Activated CD8-positive, alpha-beta memory T cell treated with anti-CD3 and anti-CD28 coated beads for 4 hours (primary cell): Measurements from ENCODE around the gene KCNQ5.
"Not testable (repeated sequence)": the region's sequence is repeated elsewhere in the genome, so short reads cannot be mapped to it uniquely, and the experiment has no call there.

Source experiments
- DNase-seq, 2 donors: peaks; one replicate each; pipeline ENCODE4 v3.0.0-alpha.2; 2020; ENCODE audit warnings: low read depth in 2 of 2

KCNQ5 gene

GRCh38 chr6:73180076-73180738 is 558.3 kb downstream of the KCNQ5 start:
- DNase-seq: no peak

GRCh38 chr6:73180763-73181619 is 559.1 kb downstream of the KCNQ5 start:
- DNase-seq: no peak

DNA sequence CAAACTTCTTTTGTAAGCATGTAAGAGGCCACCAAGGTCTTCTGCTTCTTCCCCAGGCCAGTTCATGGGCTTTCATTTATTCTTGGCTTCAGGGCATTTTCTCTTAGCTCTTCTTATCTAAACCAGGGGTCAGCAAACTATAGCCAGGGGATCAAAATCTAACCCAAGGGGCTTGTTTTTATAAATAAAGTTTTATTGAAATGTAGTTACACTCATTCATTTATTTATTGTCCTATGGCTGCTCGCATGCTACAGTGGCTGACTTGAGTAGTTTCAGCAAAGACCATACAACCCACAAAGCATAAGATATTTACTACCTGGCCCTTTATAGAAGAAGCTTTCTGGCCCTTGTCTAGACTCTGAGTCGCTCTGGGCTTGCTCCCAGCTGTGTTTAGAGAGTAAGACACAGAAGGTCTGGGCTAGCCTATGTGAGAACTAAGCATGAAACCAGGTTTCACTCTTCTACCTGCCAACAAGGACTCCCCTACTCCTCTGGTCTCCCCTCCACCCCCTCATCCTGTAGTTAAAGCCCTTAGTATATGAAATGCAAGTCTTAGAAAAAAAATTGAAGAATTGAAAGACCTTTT is 560.2 kb downstream of the KCNQ5 start:
- DNase-seq: no peak

DNA sequence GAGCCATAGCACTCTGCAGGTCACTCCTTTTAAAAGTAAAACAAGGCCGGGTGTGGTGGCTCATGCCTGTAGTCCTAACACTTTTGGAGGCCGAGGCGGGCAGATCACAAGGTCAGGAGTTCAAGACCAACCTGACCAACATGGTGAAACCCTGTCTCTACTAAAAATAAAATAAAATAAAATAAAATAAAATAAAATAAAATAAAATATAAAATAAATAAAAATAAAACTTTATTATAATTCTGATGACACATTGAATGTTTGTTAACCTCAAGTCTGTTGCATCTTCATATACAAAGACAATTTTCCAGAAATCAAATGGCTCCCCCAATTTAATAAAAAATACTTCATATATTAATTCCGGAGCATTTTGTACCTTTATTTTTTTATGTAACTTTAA is 571.4 kb downstream of the KCNQ5 start:
- not testable (repeated sequence) for DNase-seq

DNA sequence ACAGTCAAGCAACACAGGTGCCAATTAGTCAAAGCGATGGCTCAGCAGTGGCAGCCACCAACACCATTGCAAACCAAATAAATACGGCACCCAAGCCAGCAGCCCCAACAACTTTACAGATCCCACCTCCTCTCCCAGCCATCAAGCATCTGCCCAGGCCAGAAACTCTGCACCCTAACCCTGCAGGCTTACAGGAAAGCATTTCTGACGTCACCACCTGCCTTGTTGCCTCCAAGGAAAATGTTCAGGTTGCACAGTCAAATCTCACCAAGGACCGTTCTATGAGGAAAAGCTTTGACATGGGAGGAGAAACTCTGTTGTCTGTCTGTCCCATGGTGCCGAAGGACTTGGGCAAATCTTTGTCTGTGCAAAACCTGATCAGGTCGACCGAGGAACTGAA is 572.9 kb downstream of the KCNQ5 start:
- no peak for DNase-seq

DNA sequence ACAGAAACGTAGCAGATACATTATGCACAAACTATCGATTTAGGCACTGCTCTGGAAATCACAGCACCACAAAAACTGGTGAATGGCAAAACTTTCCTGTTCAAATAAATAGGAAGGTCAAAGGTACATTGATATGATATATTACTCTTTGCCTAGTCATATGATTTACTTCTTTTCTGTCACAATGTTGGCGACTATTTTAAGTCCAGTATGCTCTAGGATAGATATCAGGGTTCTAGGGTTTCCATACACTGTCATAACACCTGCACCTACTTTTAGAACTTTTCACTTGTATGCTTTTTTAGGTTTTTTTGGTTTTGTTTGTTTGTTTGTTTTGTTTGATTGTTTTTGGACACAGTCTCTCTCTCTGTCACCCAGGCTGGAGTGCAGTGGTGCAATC is 578.4 kb downstream of the KCNQ5 start:
- DNase-seq: no peak

- DNase-seq: no peak
These were observed 578.9 kb downstream of the KCNQ5 start for GRCh38 chr6:73200735-73201134.

GRCh38 chr6:73203098-73203497 is 581.2 kb downstream of the KCNQ5 start:
- no peak for DNase-seq

DNA sequence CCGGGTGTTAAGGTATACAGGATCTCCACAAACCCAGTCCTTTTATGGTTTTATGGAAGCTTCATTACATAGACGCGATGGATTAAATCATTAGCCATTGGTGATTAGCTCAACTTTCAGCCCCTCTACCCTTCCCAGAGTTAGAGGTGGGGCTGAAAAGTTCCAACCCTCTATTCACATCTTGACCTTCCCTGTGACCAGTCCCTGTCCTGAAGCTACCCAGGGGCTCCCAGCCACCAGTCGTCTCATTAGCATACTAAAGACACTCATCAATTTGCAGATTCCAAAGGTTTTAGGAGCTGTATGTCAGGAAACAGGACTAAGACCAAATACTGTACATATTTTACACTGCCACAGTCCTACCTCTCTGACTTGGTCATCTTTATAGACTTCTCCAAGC is 582.4 kb downstream of the KCNQ5 start:
- no peak for DNase-seq

- DNase-seq: no peak
These were observed 585.5 kb downstream of the KCNQ5 start for GRCh38 chr6:73207221-73207837.

DNA sequence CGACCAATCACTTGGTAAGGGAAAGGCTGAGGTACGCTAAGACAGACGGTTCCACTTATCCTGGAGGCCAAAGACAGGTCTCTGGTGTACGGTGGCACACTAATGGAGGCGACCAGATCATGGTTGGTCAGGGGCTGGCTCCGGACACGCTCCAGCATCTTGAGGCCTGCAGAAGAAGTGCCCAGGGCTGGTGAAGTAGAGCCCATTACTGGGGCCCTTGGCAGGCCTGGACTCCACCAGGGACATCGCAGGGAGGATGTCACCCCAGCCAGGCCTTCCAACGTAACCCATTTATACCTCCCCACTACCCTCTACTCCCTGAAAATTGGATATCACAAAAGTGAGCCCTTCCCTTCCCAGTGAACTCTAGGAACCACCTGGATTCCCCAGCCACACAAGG is 587.3 kb downstream of the KCNQ5 start:
- no peak for DNase-seq

DNA sequence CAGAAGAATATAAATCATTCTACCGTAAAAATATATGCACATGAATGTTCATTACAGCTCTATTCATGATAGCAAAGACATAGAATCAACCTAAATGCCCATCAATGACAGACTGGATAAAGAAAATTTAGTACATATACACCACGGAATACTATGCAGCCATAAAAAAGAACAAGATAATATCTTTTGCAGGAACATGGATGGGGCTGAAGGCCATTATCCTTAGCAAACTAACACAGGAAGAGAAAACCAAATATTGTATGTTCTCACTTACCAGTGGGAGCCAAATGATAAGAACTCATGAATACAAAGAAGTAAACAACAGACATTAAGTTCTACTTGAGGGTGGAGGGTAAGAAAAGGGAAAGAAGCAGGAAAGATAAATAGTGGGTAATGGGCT is 595.0 kb downstream of the KCNQ5 start:
- DNase-seq: no peak

GRCh38 chr6:73225396-73225795 is 603.5 kb downstream of the KCNQ5 start, which contains the start of gene KHDC1L:
KHDC1L (minus strand) TSS chr6:73225496; CDS start chr6:73225408, 88 bp downstream.
- no peak for DNase-seq

DNA sequence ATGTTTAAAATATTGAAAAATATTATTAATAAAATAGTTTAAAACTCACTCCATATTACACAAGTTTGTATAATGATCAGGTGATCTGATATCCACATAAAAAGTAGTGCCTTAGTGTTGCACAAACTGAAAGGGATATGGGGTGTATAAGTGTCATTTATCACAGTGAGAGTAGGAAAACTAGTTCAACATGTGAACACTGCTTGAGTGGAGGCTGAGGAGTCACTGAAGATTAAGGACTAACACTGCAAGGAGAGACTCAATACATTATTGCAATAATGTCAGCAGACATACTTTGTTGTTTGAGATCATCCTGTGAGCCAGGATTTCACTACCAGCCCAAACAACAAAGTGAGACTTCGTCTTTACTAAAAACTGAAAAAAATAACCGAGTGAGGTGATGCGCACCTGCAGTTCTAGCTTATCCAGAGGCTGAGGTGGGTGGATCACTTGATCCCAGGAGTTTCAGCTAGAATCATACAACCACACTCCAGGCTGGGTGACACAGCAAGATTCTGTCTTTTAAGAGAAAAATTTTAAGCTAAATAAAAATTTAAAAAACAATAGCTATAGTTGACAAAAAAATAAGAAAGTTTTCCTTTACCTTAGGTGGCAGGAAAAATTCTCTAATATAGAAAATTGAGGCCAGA is 605.9 kb downstream of the KCNQ5 start:
- DNase-seq: no peak

- DNase-seq: no peak
These were observed 610.1 kb downstream of the KCNQ5 start for GRCh38 chr6:73231986-73232391.

DNA sequence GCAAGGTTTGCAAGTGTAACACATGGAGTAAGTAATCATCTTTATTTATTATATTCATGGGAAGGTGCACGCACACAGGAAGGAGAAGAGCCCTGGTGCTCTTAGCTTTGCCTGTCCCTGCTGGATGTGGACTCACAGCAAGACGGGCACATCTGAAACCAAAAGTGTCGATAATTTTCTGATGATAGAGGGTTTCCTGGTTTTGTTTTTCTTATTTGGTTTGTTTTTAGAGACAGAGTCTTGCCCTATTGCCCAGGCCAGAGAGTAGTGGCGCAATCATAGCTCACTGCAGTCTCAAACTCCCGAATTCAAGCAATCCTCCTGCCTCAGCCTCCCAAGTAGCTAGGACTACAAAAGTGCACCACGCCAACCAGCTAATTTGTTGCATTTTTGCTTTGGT is 611.2 kb downstream of the KCNQ5 start:
- no peak for DNase-seq

GRCh38 chr6:73233971-73234370 is 612.1 kb downstream of the KCNQ5 start:
- DNase-seq: not testable (repeated sequence)

GRCh38 chr6:73234733-73235132 is 612.9 kb downstream of the KCNQ5 start:
- DNase-seq: no peak

GRCh38 chr6:73236144-73236750 is 614.4 kb downstream of the KCNQ5 start:
- no peak for DNase-seq

DNA sequence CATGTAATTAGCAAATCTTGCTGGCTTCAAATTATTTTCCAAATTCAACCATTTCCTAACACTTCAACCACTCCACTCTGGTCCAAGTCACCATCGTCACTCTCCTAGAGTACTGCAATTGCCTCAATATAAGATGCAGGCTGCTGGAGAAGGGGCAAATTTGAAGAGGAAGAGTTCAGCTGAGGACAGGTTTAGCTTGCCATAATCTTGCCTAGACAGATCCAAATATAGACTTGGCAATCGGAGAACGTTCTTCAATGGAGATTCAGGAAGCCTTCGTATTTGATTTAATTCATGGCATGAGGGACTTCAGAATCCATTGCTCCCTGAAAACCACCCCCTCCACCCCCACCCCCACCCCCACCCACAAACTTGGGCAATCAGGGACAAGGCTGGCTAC is 618.9 kb downstream of the KCNQ5 start:
- DNase-seq: no peak

GRCh38 chr6:73242001-73242400 is 620.1 kb downstream of the KCNQ5 start:
- DNase-seq: no peak
